IMR-90 (cell line): ENCODE data around the gene KLHL33.

Experiments
- BHLHE40 ChIP-seq: fragments of 150-350 bp; IDR thresholded peaks from 2 replicates; pipeline ENCODE4 v1.6.1; 2016; ENCODE audit warnings: mild to moderate bottlenecking, low read depth, low read length
- CEBPB ChIP-seq: IDR thresholded peaks from 2 replicates; pipeline ENCODE4 v1.6.1; 2012; ENCODE audit warnings: low read depth, low read length, improper control_type of control experiment
- CTCF ChIP-seq: conservative IDR thresholded peaks from 2 replicates; pipeline ENCODE4 v1.5.1; 2012; ENCODE audit warnings: mild to moderate bottlenecking, low read depth, low read length, improper control_type of control experiment
- ELK1 ChIP-seq: fragments of 150-350 bp; IDR thresholded peaks from 2 replicates; pipeline ENCODE4 v1.6.1; 2016; ENCODE audit warnings: low read depth, mild to moderate bottlenecking, low read length, moderate library complexity, borderline replicate concordance
- FOS ChIP-seq: fragments of 150-350 bp; IDR thresholded peaks from 2 replicates; pipeline ENCODE4 v1.6.1; 2016; ENCODE audit warnings: low read depth, low read length
- MXI1 ChIP-seq: IDR thresholded peaks from 2 replicates; pipeline ENCODE4 v1.6.1; 2012; ENCODE audit warnings: low read depth, mild to moderate bottlenecking, low read length, moderate library complexity, borderline replicate concordance
- NFE2L2 ChIP-seq: fragments of 150-350 bp; IDR thresholded peaks from 2 replicates; pipeline ENCODE4 v1.6.1; 2016; ENCODE audit warnings: low read depth, mild to moderate bottlenecking, low read length
- POLR2A ChIP-seq: IDR thresholded peaks from 2 replicates; pipeline ENCODE4 v1.6.1; 2012; ENCODE audit warnings: mild to moderate bottlenecking, low read depth, low read length
- RAD21 ChIP-seq: IDR thresholded peaks from 2 replicates; pipeline ENCODE4 v1.6.1; 2012; ENCODE audit warnings: low read length, improper control_type of control experiment
- RCOR1 ChIP-seq: IDR thresholded peaks from 2 replicates; pipeline ENCODE4 v1.6.1; 2012; ENCODE audit warnings: mild to moderate bottlenecking, low read length, improper control_type of control experiment; ENCODE audit not compliant: insufficient replicate concordance
- SMC3 ChIP-seq: fragments of 150-350 bp; IDR thresholded peaks from 2 replicates; pipeline ENCODE4 v1.6.1; 2016; ENCODE audit warnings: low read depth, mild to moderate bottlenecking, antibody characterized with exemption, low read length, moderate library complexity
- USF2 ChIP-seq: fragments of 150-350 bp; IDR thresholded peaks from 2 replicates; pipeline ENCODE4 v1.6.1; 2017; ENCODE audit warnings: mild to moderate bottlenecking, antibody characterized with exemption, low read length, low read depth

- TF ChIP-seq CTCF (no peak), POLR2A (no peak), MXI1 (no peak), RCOR1 (no peak), FOS (no peak), ELK1 (no peak), RAD21 (no peak), CEBPB (no peak), SMC3 (no peak), NFE2L2 (no peak), BHLHE40 (no peak), USF2 (no peak)
Measured at GRCh38 chr14:20482382-20482781, 46.4 kb upstream of the KLHL33 start.
